Spleen (tissue), 11 donors: ENCODE results near the gene MCEE. TPM values are rescaled to one million over a fixed set of nuclear protein-coding genes. Genes with fewer than 3 reads are reported as not detected.

Experiments
- DNase-seq: peaks from one replicate; pipeline ENCODE4 v3.0.0-alpha.2; 2020
- H3K27ac ChIP-seq, 8 donors: fragments of 200-600 bp; sonication (generic) in 7 of 8; 1 replicate in 4 of 8; 2 replicates in 4 of 8; pipeline versions ENCODE4 v1.5.0 to v1.8.0; 2016 to 2021; ENCODE audit warnings: inconsistent platforms in 4 of 8, mild to moderate bottlenecking in 4 of 8, moderate library complexity in 1 of 8
- H3K27me3 ChIP-seq, 7 donors: fragments of 200-600 bp; sonication (generic) in 6 of 7; replicated peaks in 1 of 7; 1 replicate in 4 of 7; 2 replicates in 3 of 7; pipeline versions ENCODE4 v1.5.0 to v1.8.0; 2016 to 2021; ENCODE audit warnings: inconsistent platforms in 3 of 7, mild to moderate bottlenecking in 1 of 7
- H3K36me3 ChIP-seq, 6 donors: fragments of 200-600 bp; sonication (generic) in 5 of 6; 1 replicate in 4 of 6; 2 replicates in 2 of 6; pipeline versions ENCODE4 v1.5.0 to v1.8.0; 2016 to 2021; ENCODE audit warnings: inconsistent platforms in 2 of 6
- H3K4me1 ChIP-seq, 6 donors: fragments of 200-600 bp; sonication (generic) in 5 of 6; 1 replicate in 3 of 6; 2 replicates in 3 of 6; pipeline versions ENCODE4 v1.5.0 to v1.8.0; 2016 to 2021; ENCODE audit warnings: inconsistent platforms in 3 of 6
- H3K4me3 ChIP-seq, 8 donors: fragments of 200-600 bp; sonication (generic) in 7 of 8; 1 replicate in 4 of 8; 2 replicates in 4 of 8; pipeline versions ENCODE4 v1.5.0 to v1.8.0; 2016 to 2021; ENCODE audit warnings: inconsistent platforms in 4 of 8, mild to moderate bottlenecking in 4 of 8, moderate library complexity in 2 of 8
- H3K9me3 ChIP-seq, 8 donors: fragments of 200-600 bp; sonication (generic) in 7 of 8; 1 replicate in 4 of 8; 2 replicates in 4 of 8; pipeline versions ENCODE4 v1.5.0 to v1.8.0; 2016 to 2021; ENCODE audit warnings: inconsistent platforms in 4 of 8
- CTCF ChIP-seq, 11 experiments: fragments of 200-600 bp in 7 of 11; fragments of 450-650 bp in 4 of 11; sonication (generic) in 4 of 11; IDR thresholded peaks in 8 of 11; conservative IDR thresholded peaks in 3 of 11; 1 replicate in 7 of 11; 2 replicates in 4 of 11; pipeline versions ENCODE4 v1.4.0 to v1.8.0; 2016 to 2021; ENCODE audit warnings: antibody characterized with exemption in 11 of 11, inconsistent platforms in 4 of 11, mild to moderate bottlenecking in 1 of 11
- POLR2A ChIP-seq, 3 donors: fragments of 450-650 bp; IDR thresholded peaks; one replicate each; pipeline ENCODE4 v1.5.1; 2017; ENCODE audit warnings: antibody characterized with exemption in 3 of 3, mild to moderate bottlenecking in 1 of 3
- POLR2AphosphoS5 ChIP-seq, 3 donors: sonication (generic); formaldehyde crosslinking; IDR thresholded peaks; one replicate each; pipeline ENCODE4 v1.5.1; 2017; ENCODE audit warnings: antibody characterized with exemption in 3 of 3
- WGBS, 5 donors: extraction: QIAGEN DNeasy Blood & Tissue Kit in 3 of 5; methylation state at CpG; one replicate each; pipeline versions ENCODE4 v1.1.5 to v1.1.7; 2013 to 2018; 5-methylcytosine and 5-hydroxymethylcytosine counted together
- intact Hi-C: fragments of 100-400 bp; cut with DNase I; formaldehyde crosslinking; loops from one replicate; pipeline ENCODE4 v1.15.0; 2023; ENCODE audit warnings: low total_unique reads
- polyA plus RNA-seq, 3 donors: library from polyadenylated mRNA; stranded (reverse); fragments of 200-250 nt; gene quantifications; one replicate each; pipeline ENCODE4 v1.2.1, GENCODE V29; 2013
- total RNA-seq, 7 donors: library from RNA; depleted of rRNA in 3 of 7; stranded (reverse); fragments of >200 nt in 3 of 7; fragmentation: NEBNext Ultra II Directional in 4 of 7; extraction: Animal tissue kit (Norgen Biotek cat#: 25700) in 4 of 7; gene quantifications; one replicate each; pipeline versions ENCODE4 v1.1.0 to v1.2.1, GENCODE V29; 2016 to 2021
- donor health status: healthy with polysubstance abuse.
- donor health status: DM: no; HTN: no; CAD: no; lungs with moderate emphysema.
- donor health status: DM: no; HTN: no; CAD: no.
- donor health status: Bipolar disorder and iron deficiency.
- donor health status: healthy.
- donor health status: DM: no; HTN: no; CAD: no.
- donor health status: DM: yes; HTN: yes; CAD: no.

The MCEE gene
- total and polyA plus RNA-seq, 10 donors = 10.4 to 21.8 (median 16.0) TPM

- Histone ChIP-seq H3K9me3 (no peaks in the 10 kb centered on the region), H3K27ac (peak overlapping the region; percentile 92 to 96 (median 94)), H3K36me3 (peaks cover 3 to 38% (median 24%) of the 10 kb centered on the region in 6 donors), H3K4me3 (peak overlapping the region; percentile 67 to 95 (median 84)), H3K4me1 (peaks cover 27 to 61% (median 47%) of the 10 kb centered on the region in 6 donors), H3K27me3 (no peaks in the 10 kb centered on the region)
- WGBS, 5 donors = 0 to 1% (median 0%) methylated on average over 4 of the region's 4 CpGs
- no peak for DNase-seq
- no peak for TF ChIP-seq POLR2A (IDR thresholded peaks at IDR 0.05)
- TF ChIP-seq POLR2AphosphoS5 (IDR thresholded peaks at IDR 0.05) = no peak
- no peak for TF ChIP-seq CTCF (IDR thresholded peaks at IDR 0.05 in 8 of 11, conservative IDR thresholded peaks at IDR 0.05 in 3 of 11)
- intact Hi-C loops = no loop called here
These were observed 846 bp upstream of the MCEE start for GRCh38 chr2:71130905-71131244.

GRCh38 chr2:71129902-71130151, 202 bp downstream of the MCEE start:
- TF ChIP-seq CTCF (IDR thresholded peaks at IDR 0.05 in 8 of 11, conservative IDR thresholded peaks at IDR 0.05 in 3 of 11) = no peak
- TF ChIP-seq POLR2AphosphoS5 (IDR thresholded peaks at IDR 0.05) = no peak
- TF ChIP-seq POLR2A (IDR thresholded peaks at IDR 0.05) = no peak

GRCh38 chr2:71129114-71129901, 721 bp downstream of the MCEE start:
- H3K27ac ChIP-seq = peak overlapping the region; percentile 92 to 96 (median 94)
- no peak for DNase-seq
- TF ChIP-seq CTCF (IDR thresholded peaks at IDR 0.05 in 8 of 11, conservative IDR thresholded peaks at IDR 0.05 in 3 of 11) (no peak), POLR2AphosphoS5 (IDR thresholded peaks at IDR 0.05) (no peak), POLR2A (IDR thresholded peaks at IDR 0.05) (no peak)
- H3K27me3 ChIP-seq = no peaks in the 10 kb centered on the region
- H3K4me3 ChIP-seq = peak overlapping the region; percentile 67 to 95 (median 84)
- H3K9me3 ChIP-seq = no peaks in the 10 kb centered on the region
- WGBS, 5 donors = 2 to 6% (median 3%) methylated on average over 18 of the region's 18 CpGs
- intact Hi-C loops = no loop called here
- peaks cover 0 to 23% (median 10%) of the 10 kb centered on the region in 6 donors for H3K36me3 ChIP-seq
- H3K4me1 ChIP-seq = peaks cover 27 to 61% (median 47%) of the 10 kb centered on the region in 6 donors

More at GRCh38 chr2:71129902-71130151, 202 bp downstream of the MCEE start:
- H3K4me3 ChIP-seq = peak overlapping the region; percentile 67 to 95 (median 84)
- no peaks in the 10 kb centered on the region for H3K9me3 ChIP-seq
- no peaks in the 10 kb centered on the region for H3K27me3 ChIP-seq
- H3K4me1 ChIP-seq = peaks cover 27 to 61% (median 47%) of the 10 kb centered on the region in 6 donors
- intact Hi-C loops = no loop called here
- H3K36me3 ChIP-seq = peaks cover 2 to 28% (median 14%) of the 10 kb centered on the region in 6 donors
- WGBS, 5 donors = 0 to 1% (median 0%) methylated on average over 7 to 17 of the region's 17 CpGs
- no peak for DNase-seq
- peak overlapping the region; percentile 92 to 96 (median 94) for H3K27ac ChIP-seq

- TF ChIP-seq CTCF (IDR thresholded peaks at IDR 0.05 in 8 of 11, conservative IDR thresholded peaks at IDR 0.05 in 3 of 11) (no peak), POLR2A (IDR thresholded peaks at IDR 0.05) (no peak), POLR2AphosphoS5 (IDR thresholded peaks at IDR 0.05) (no peak)
- H3K4me3 ChIP-seq = no peak overlapping the region
- H3K27ac ChIP-seq = no peak overlapping the region
- intact Hi-C loops = no loop called here
- DNase-seq = no peak
- H3K4me1 ChIP-seq = peaks cover 20 to 45% (median 36%) of the 10 kb centered on the region in 6 donors
- no peaks in the 10 kb centered on the region for H3K27me3 ChIP-seq
- WGBS, 5 donors = 84 to 92% (median 88%) methylated on average over 3 of the region's 3 CpGs
- H3K36me3 ChIP-seq = peaks cover 0 to 30% (median 10%) of the 10 kb centered on the region in 6 donors
- no peaks in the 10 kb centered on the region for H3K9me3 ChIP-seq
These were observed 3.1 kb downstream of the MCEE start for GRCh38 chr2:71126957-71127356.
